Neural crest cell (in vitro differentiated cells): ENCODE measurements around the gene PSMB9. TPM values are rescaled to one million over a fixed set of nuclear protein-coding genes. Genes with fewer than 3 reads are reported as not detected.
A peak's percentile ranks its signal among the peaks of the same experiment; 100 is the strongest.

Experiments used
- DNase-seq: peaks from one replicate; pipeline ENCODE4 v3.0.0; 2021; ENCODE audit warnings: low read depth, mixed read lengths, low spot score
- H3K27ac Mint-ChIP-seq: one replicate; pipeline ENCODE4 v1.8.0; 2021; ENCODE audit warnings: mild to moderate bottlenecking, mixed read lengths; ENCODE audit not compliant: unreplicated experiment
- H3K27me3 Mint-ChIP-seq: 2 replicates; pipeline ENCODE4 v1.8.0; 2021; ENCODE audit warnings: low read depth, mild to moderate bottlenecking, mixed read lengths
- H3K36me3 Mint-ChIP-seq: 2 replicates; pipeline ENCODE4 v1.8.0; 2021; ENCODE audit warnings: low read depth, mild to moderate bottlenecking, mixed read lengths
- H3K4me1 Mint-ChIP-seq: 2 replicates; pipeline ENCODE4 v1.8.0; 2021; ENCODE audit warnings: mixed read lengths
- H3K4me3 Mint-ChIP-seq: one replicate; pipeline ENCODE4 v1.8.0; 2021; ENCODE audit warnings: mild to moderate bottlenecking, mixed read lengths
- H3K9me3 Mint-ChIP-seq: 2 replicates; pipeline ENCODE4 v1.8.0; 2021; ENCODE audit warnings: mixed read lengths
- CTCF ChIP-seq: fragments of 200-600 bp; sonication (generic); conservative IDR thresholded peaks from 2 replicates; pipeline ENCODE4 v1.5.0; 2021; ENCODE audit warnings: antibody characterized with exemption, mild to moderate bottlenecking
- total RNA-seq: library from RNA; stranded (reverse); gene quantifications from 2 replicates; pipeline ENCODE4 v1.2.1, GENCODE V29; 2021

PSMB9 gene
- total RNA-seq, 1 donor from 2014 or later: not detected

- TF ChIP-seq CTCF: no peak
- H3K9me3 Mint-ChIP-seq: no peaks in the 10 kb centered on the region
- DNase-seq: no peak
- H3K36me3 Mint-ChIP-seq: peaks cover 4% of the 10 kb centered on the region
- no peak overlapping the region for H3K27ac Mint-ChIP-seq
- H3K4me1 Mint-ChIP-seq: peaks cover 13% of the 10 kb centered on the region
- peak overlapping the region; percentile 86 for H3K4me3 Mint-ChIP-seq
- peaks cover 90% of the 10 kb centered on the region for H3K27me3 Mint-ChIP-seq
Measured at GRCh38 chr6:32844839-32845383, 9.1 kb upstream of the PSMB9 start.

GRCh38 chr6:32845384-32845884 lies 8.6 kb upstream of the PSMB9 start:
- H3K27me3 Mint-ChIP-seq: peaks cover 91% of the 10 kb centered on the region

GRCh38 chr6:32847004-32847403 lies 7.0 kb upstream of the PSMB9 start:
- Mint-ChIP-seq H3K9me3 (no peaks in the 10 kb centered on the region), H3K27ac (no peak overlapping the region), H3K27me3 (peaks cover 97% of the 10 kb centered on the region), H3K36me3 (peaks cover 4% of the 10 kb centered on the region), H3K4me1 (peaks cover 13% of the 10 kb centered on the region), H3K4me3 (no peak overlapping the region)
- no peak for DNase-seq
- no peak for TF ChIP-seq CTCF

More at GRCh38 chr6:32845384-32845884, 8.6 kb upstream of the PSMB9 start:
- H3K4me1 Mint-ChIP-seq: peaks cover 13% of the 10 kb centered on the region
- no peaks in the 10 kb centered on the region for H3K9me3 Mint-ChIP-seq
- TF ChIP-seq CTCF: no peak
- H3K27ac Mint-ChIP-seq: no peak overlapping the region
- peaks cover 4% of the 10 kb centered on the region for H3K36me3 Mint-ChIP-seq
- no peak for DNase-seq
- H3K4me3 Mint-ChIP-seq: no peak overlapping the region

GRCh38 chr6:32847795-32848194 lies 6.2 kb upstream of the PSMB9 start:
- TF ChIP-seq CTCF: no peak
- Mint-ChIP-seq H3K27me3 (peaks cover 97% of the 10 kb centered on the region), H3K4me1 (peaks cover 18% of the 10 kb centered on the region), H3K27ac (no peak overlapping the region), H3K9me3 (no peaks in the 10 kb centered on the region), H3K4me3 (no peak overlapping the region), H3K36me3 (peaks cover 3% of the 10 kb centered on the region)
- no peak for DNase-seq

- Mint-ChIP-seq H3K27ac (no peak overlapping the region), H3K4me3 (no peak overlapping the region), H3K9me3 (no peaks in the 10 kb centered on the region), H3K27me3 (peaks cover 94% of the 10 kb centered on the region), H3K36me3 (no peaks in the 10 kb centered on the region), H3K4me1 (peaks cover 20% of the 10 kb centered on the region)
- no peak for DNase-seq
- no peak for TF ChIP-seq CTCF
Measured at GRCh38 chr6:32849126-32849525, 4.9 kb upstream of the PSMB9 start.
